BLaER1 treated with 17β-estradiol and CSF1 and Interleukin-3, amounts not matched to agents 10 nM and 100 nM (cell line): ENCODE measurements around the gene NDUFV1.
"Not testable (repeated sequence)": the region's sequence is repeated elsewhere in the genome, so short reads cannot be mapped to it uniquely, and the experiment has no call there.

Source experiments
- H3K27ac ChIP-seq, 11 experiments: shearing (Covaris generic); formaldehyde crosslinking; 2 replicates each; pipeline ENCODE4 v1.8.1; 2022
- H3K27me3 ChIP-seq, 11 experiments: shearing (Covaris generic); formaldehyde crosslinking; 2 replicates each; pipeline ENCODE4 v1.8.1; 2022
- H3K36me3 ChIP-seq, 11 experiments: shearing (Covaris generic); formaldehyde crosslinking; 2 replicates each; pipeline ENCODE4 v1.8.1; 2022
- H3K4me1 ChIP-seq, 10 experiments: shearing (Covaris generic); formaldehyde crosslinking; 2 replicates each; pipeline ENCODE4 v1.8.1; 2022
- H3K4me2 ChIP-seq, 11 experiments: shearing (Covaris generic); formaldehyde crosslinking; 2 replicates each; pipeline ENCODE4 v1.8.1; 2022
- H3K4me3 ChIP-seq, 10 experiments: shearing (Covaris generic); formaldehyde crosslinking; 2 replicates each; pipeline ENCODE4 v1.8.1; 2022
- H3K9ac ChIP-seq, 11 experiments: shearing (Covaris generic); formaldehyde crosslinking; 2 replicates each; pipeline ENCODE4 v1.8.1; 2022
- H3K9me3 ChIP-seq, 11 experiments: shearing (Covaris generic); formaldehyde crosslinking; replicated peaks in 1 of 11; 2 replicates each; pipeline ENCODE4 v1.8.1; 2022
- H4K20me1 ChIP-seq, 11 experiments: shearing (Covaris generic); formaldehyde crosslinking; 2 replicates each; pipeline ENCODE4 v1.8.1; 2022
- Cebpa-rat ChIP-seq, 11 experiments: shearing (Covaris generic); IDR thresholded peaks; 2 replicates each; pipeline ENCODE4 v1.8.1; 2022

NDUFV1 gene

DNA sequence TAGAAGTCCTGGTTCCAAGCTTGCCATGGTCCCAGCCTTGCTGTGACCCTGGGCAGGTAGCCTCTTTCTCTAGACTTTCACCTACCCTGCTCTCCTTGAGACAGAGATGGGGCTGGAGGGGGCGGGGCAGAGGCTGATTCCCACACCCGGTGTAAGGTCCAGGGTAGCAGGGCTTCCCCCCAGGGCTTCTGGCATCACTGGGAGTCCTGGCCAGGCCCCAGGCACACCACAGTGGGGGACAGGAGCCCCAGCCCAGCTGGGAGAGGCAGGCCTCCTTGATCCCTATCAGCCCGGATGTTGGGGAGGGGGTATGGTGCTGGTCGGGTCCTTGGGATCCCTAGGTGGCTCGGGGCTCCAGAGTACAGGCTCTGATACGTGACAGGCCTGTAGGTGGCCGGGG, 24.7 kb downstream of the NDUFV1 start:
- Histone ChIP-seq H3K4me1 (peaks cover 10 to 36% (median 28%) of the 10 kb centered on the region in 10 experiments), H3K9me3 (no peaks in the 10 kb centered on the region), H4K20me1 (0 out of 22 replicates have a peak, but pooled peaks cover 0 to 3% (median 0%) of the 10 kb centered on the region in 11 experiments), H3K9ac (peak overlapping the region in 9 of 11 experiments; percentile 9 to 85 (median 82); a peak in 15 of 22 replicates), H3K4me2 (peak overlapping the region; percentile 66 to 96 (median 89)), H3K4me3 (peak overlapping the region in 1 of 10 experiments; percentile 74; a peak in 1 of 20 replicates), H3K27ac (peak overlapping the region in 2 of 11 experiments; percentile 83 to 84; a peak in 2 of 22 replicates), H3K27me3 (no peaks in the 10 kb centered on the region), H3K36me3 (no peaks in the 10 kb centered on the region)
- TF ChIP-seq Cebpa-rat (IDR thresholded peaks at IDR 0.05) = no peak

DNA sequence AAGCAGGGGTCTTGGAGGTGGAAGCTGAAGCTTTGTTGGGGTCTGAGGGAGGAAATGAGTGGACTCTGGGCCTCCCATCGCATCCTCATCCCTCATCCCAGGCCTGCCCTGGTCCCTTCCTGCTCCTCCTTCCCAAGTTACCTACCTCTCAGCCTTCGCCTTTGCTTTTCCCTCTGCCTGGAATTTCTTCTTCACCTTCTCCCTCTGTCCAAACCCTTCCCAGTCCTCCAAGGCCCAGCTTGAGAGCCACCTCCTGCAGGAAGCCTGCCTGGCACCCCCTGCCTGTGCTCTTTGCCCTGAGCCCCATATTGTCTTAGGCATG, 25.1 kb downstream of the NDUFV1 start:
- Histone ChIP-seq H3K9ac (peak overlapping the region in 6 of 11 experiments; percentile 14 to 83 (median 63); a peak in 8 of 22 replicates), H3K27ac (no peak overlapping the region), H3K4me1 (peaks cover 10 to 36% (median 28%) of the 10 kb centered on the region in 10 experiments), H3K36me3 (no peaks in the 10 kb centered on the region), H3K9me3 (no peaks in the 10 kb centered on the region), H4K20me1 (0 out of 22 replicates have a peak, but pooled peaks cover 0 to 3% (median 0%) of the 10 kb centered on the region in 11 experiments), H3K27me3 (no peaks in the 10 kb centered on the region), H3K4me3 (no peak overlapping the region), H3K4me2 (peak overlapping the region in 5 of 11 experiments; percentile 28 to 96 (median 87); a peak in 7 of 22 replicates)
- no peak for TF ChIP-seq Cebpa-rat (IDR thresholded peaks at IDR 0.05)

DNA sequence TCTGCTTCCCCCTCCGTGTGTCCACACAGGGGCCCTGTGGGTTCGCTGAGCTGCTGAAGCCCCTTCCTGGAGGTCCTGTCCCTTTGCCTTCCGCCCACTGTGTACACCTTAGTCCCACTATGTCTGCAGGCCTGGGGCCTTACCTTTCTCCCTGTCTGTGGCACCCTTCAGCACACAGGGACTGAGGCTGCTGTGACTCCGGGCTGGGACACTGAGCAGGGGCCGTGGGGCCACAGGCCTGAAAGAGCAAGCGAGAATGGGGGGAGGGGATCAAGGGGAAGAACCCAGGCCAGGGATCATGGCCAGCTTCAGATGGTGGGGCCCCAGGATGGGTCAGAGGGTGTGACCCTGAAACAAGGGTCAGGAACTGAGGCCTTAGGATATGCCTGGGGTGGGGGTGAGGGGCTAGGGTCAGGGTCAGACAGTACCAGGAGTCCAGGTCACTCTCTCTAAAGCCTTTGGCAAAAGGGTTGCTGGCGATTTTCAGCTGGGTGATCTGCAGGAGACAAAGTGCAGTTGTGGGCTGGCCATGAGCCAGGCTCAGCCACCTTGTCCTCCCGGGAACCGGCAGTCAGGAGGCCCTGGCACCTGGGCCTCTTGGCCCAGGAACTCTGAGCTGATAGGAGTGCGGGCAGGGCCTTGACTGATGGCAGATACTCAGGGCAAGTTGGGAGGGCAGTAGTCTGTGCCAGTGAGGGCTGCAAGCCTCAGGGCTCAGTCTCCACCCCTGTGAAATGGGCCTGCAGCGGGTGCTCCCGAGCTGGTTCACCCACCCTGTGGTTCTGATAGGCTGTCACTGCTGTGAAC, 25.6 kb downstream of the NDUFV1 start:
- no peaks in the 10 kb centered on the region for H3K27me3 ChIP-seq
- 0 out of 22 replicates have a peak, but pooled peaks cover 0 to 3% (median 0%) of the 10 kb centered on the region in 11 experiments for H4K20me1 ChIP-seq
- TF ChIP-seq Cebpa-rat (IDR thresholded peaks at IDR 0.05) = no peak
- no peaks in the 10 kb centered on the region for H3K36me3 ChIP-seq
- no peak overlapping the region for H3K4me3 ChIP-seq
- H3K27ac ChIP-seq = no peak overlapping the region
- H3K9ac ChIP-seq = peak overlapping the region in 8 of 11 experiments; percentile 8 to 83 (median 40); a peak in 12 of 22 replicates
- H3K4me2 ChIP-seq = peak overlapping the region in 5 of 11 experiments; percentile 17 to 87 (median 28); a peak in 6 of 22 replicates
- H3K9me3 ChIP-seq = no peaks in the 10 kb centered on the region
- H3K4me1 ChIP-seq = peaks cover 10 to 36% (median 28%) of the 10 kb centered on the region in 10 experiments

DNA sequence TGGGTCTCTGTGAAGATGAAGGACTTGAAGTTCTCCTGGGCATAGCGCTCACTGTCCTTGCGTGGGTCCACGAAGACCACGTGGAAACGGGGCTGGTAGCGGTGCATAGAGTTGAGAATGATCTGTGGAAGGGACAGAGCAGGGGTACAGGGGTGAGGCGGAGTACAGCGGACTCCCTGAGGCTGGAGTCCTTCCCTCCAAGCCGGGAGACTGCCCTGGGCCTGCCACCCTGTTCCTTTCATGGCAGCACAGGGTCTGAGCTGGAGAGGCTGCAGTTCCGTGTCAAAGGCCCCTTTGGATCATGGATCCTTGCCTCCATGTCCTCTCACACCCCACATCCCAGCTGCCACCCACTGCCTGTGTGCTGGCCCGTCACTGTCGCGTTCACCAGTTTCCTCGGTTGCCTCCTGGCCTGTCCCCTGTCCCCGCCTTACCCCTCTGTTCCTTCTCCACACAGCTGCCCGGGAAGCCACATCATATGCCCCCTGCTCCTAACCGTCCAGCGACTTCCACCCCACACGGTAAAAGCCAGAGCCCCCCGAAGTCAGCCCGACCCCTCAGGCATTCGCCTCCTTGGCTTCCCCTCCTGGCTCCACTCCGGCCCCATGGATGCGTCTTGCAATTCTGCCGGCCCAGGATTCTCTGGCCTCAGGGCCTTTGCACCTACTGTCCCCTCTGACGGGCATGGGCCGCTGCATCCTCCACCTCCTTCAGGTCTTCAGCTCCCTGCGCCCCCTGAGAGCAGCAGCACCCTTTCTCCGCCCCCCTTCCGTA, 26.4 kb downstream of the NDUFV1 start:
- TF ChIP-seq Cebpa-rat (IDR thresholded peaks at IDR 0.05) = no peak
- Histone ChIP-seq H3K36me3 (no peaks in the 10 kb centered on the region), H4K20me1 (0 out of 22 replicates have a peak, but pooled peaks cover 0 to 3% (median 0%) of the 10 kb centered on the region in 11 experiments), H3K9me3 (no peaks in the 10 kb centered on the region), H3K27ac (no peak overlapping the region), H3K27me3 (no peaks in the 10 kb centered on the region), H3K4me2 (0 out of 22 replicates have a peak overlapping the region, but pooled peaks of 1 of the 11 experiments have one; percentile 28), H3K4me3 (no peak overlapping the region), H3K9ac (peak overlapping the region in 5 of 11 experiments; percentile 5 to 83 (median 42); a peak in 2 of 22 replicates), H3K4me1 (peaks cover 10 to 36% (median 28%) of the 10 kb centered on the region in 10 experiments)

DNA sequence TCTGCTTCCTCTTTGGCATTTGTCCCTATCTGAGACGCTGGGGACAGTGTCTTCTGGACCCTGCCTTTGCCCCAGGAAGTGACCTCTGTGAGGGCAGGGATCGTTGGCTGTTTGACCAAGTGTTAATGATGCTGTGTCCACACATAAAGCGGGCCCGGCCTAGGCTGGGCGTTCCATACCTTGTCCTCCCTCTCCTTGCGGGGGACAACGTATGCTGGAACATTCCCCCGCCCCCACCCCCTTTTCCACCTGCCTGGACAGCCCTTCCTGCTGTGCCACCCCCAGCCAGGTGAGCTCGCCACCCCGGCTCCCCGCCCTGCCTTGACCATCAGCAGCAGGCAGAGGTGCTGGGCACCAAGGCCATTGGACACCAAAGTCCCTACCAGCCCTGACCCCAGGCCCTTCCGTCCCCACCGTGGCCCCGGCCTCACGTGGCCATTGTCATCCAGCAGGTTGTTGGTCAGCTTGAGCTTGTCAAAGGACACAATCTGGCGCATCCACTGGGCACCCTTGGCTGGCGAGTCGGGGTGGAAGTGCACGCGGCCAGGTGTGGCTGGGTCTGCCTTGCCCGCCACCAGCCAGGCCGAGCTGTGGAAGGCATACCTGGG, 27.1 kb downstream of the NDUFV1 start:
- H3K4me1 ChIP-seq = peaks cover 10 to 32% (median 26%) of the 10 kb centered on the region in 10 experiments
- no peaks in the 10 kb centered on the region for H3K27me3 ChIP-seq
- H3K9me3 ChIP-seq = no peaks in the 10 kb centered on the region
- H3K27ac ChIP-seq = no peak overlapping the region
- no peak overlapping the region for H3K9ac ChIP-seq
- no peak overlapping the region for H3K4me3 ChIP-seq
- no peaks in the 10 kb centered on the region for H3K36me3 ChIP-seq
- H3K4me2 ChIP-seq = no peak overlapping the region
- H4K20me1 ChIP-seq = 0 out of 22 replicates have a peak, but pooled peaks cover 0 to 3% (median 0%) of the 10 kb centered on the region in 11 experiments
- no peak for TF ChIP-seq Cebpa-rat (IDR thresholded peaks at IDR 0.05)

DNA sequence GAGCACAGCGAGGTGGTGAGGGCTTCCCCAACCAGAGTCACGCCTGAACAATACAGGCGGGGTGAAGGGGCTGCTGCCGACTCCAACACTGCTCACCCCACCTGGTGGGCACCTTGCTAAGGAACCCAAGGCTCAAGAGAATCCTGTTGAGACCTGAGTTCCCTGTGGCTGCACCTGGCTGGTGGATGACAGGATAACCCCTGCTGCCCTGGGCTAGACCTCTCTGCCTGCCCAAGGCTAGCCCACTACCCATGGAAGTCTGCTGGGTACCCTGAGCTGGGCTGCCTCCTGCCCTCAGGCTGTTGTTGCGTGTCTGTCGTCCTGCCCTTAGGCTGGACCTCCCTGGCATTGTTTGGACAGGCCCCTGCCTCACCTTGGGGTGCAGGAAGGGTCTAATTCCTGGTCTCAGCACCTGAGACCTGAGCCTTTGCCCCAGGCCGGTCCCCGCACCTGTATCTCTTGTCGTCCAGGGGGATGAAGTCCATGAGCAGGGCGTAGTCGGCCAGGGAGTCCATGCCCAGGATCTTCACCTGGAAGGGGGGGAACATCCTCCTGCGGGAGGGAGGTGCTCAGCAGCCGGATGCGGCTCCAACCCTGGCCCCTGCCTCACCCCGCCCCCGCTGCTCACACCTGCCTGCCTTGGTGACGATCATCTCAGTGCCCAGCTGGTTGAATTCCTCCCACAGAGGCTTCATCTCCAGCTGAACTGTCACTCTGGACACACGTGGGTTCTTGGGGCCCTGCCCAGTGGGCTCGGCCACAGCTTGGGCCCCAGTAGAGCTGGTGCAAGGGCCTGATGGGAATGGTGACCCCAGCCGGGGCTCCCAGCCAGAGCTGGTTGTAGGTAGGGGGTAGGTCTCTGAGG, 27.9 kb downstream of the NDUFV1 start:
- Histone ChIP-seq H3K9me3 (no peaks in the 10 kb centered on the region), H3K4me1 (peaks cover 10 to 26% (median 20%) of the 10 kb centered on the region in 10 experiments), H3K9ac (no peak overlapping the region), H4K20me1 (0 out of 22 replicates have a peak, but pooled peaks cover 0 to under 1% (median 0%) of the 10 kb centered on the region in 11 experiments), H3K27me3 (no peaks in the 10 kb centered on the region), H3K36me3 (no peaks in the 10 kb centered on the region), H3K4me2 (no peak overlapping the region), H3K27ac (no peak overlapping the region), H3K4me3 (no peak overlapping the region)
- TF ChIP-seq Cebpa-rat (IDR thresholded peaks at IDR 0.05) = no peak

DNA sequence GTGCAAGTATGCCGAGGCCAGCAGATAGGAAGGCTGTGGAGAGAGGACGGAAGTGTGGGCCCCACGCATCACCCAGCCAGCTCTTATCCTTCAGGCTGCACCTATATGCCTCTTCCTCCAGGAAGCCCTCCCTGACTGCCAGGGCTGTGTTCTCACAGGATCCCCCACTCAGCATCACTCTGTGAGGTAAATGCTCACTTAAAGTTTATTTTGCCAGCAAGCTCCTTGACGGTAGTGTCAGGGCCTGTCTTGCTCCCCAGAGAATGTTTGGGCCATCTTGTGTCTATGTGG, 28.4 kb downstream of the NDUFV1 start:
- no peak overlapping the region for H3K4me2 ChIP-seq
- H3K36me3 ChIP-seq = no peaks in the 10 kb centered on the region
- H4K20me1 ChIP-seq = no peaks in the 10 kb centered on the region
- H3K27ac ChIP-seq = no peak overlapping the region
- no peaks in the 10 kb centered on the region for H3K9me3 ChIP-seq
- no peaks in the 10 kb centered on the region for H3K27me3 ChIP-seq
- TF ChIP-seq Cebpa-rat (IDR thresholded peaks at IDR 0.05) = no peak
- peaks cover 10 to 24% (median 19%) of the 10 kb centered on the region in 10 experiments for H3K4me1 ChIP-seq
- no peak overlapping the region for H3K4me3 ChIP-seq
- no peak overlapping the region for H3K9ac ChIP-seq

DNA sequence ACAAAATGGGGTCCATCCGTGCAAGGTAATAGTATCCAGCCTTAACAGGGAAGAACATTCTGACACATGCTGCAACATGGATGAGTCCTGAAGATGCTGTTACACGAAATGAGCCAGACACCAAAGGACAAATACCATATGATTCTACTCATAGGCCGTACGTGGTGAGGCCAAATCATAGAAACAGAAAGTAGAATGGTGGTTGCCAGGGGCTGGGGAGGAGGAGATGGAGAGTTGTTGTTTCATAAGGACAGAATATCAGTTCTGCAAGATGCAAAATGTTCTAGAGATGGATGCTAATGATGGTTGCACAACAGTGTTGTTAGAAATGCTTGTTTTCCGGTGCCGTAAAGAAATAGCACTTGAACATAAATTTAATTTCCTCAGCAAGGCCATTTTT, 30.2 kb downstream of the NDUFV1 start:
- Histone ChIP-seq H4K20me1 (no peaks in the 10 kb centered on the region), H3K36me3 (no peaks in the 10 kb centered on the region), H3K4me2 (no peak overlapping the region), H3K27me3 (no peaks in the 10 kb centered on the region), H3K27ac (no peak overlapping the region), H3K4me3 (no peak overlapping the region), H3K9ac (no peak overlapping the region), H3K9me3 (no peaks in the 10 kb centered on the region), H3K4me1 (peaks cover 0 to 10% (median 8%) of the 10 kb centered on the region in 10 experiments; a peak in 11 of 20 replicates)
- no peak for TF ChIP-seq Cebpa-rat (IDR thresholded peaks at IDR 0.05)

DNA sequence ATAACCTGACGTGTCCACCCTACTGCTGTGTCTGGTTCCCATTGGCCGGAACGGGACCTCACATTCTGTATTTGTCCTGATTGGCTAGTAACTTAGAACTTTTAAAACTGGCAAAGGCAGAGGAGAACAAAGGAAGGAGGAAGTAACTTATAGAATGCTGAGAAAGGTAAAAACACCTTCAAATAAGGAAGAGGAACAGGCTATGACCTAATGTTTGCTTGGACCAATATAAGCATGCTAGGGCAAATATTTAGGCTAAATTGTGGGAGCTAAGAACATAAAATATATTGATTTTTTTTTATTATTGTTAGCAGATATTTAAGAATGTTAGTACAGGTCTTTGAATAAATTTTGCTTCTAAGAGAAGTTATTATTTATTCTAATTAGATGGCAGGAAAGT, 30.7 kb downstream of the NDUFV1 start:
- H3K4me1 ChIP-seq, H3K27ac ChIP-seq, H3K9ac ChIP-seq, H3K9me3 ChIP-seq, H3K36me3 ChIP-seq, H3K4me2 ChIP-seq, H4K20me1 ChIP-seq, H3K27me3 ChIP-seq, H3K4me3 ChIP-seq: not testable (repeated sequence)
